Measurements from ENCODE around the gene PDE4D. TPM values are rescaled to one million over a fixed set of nuclear protein-coding genes. Genes with fewer than 3 reads are reported as not detected.
A peak's percentile ranks its signal among the peaks of the same experiment; 100 is the strongest.

The PDE4D gene
- polyA plus RNA-seq, 1 donor (not counting 4 experiments of a cell fraction or from before 2014, with no cell fraction given) = 3.6 TPM

DNA sequence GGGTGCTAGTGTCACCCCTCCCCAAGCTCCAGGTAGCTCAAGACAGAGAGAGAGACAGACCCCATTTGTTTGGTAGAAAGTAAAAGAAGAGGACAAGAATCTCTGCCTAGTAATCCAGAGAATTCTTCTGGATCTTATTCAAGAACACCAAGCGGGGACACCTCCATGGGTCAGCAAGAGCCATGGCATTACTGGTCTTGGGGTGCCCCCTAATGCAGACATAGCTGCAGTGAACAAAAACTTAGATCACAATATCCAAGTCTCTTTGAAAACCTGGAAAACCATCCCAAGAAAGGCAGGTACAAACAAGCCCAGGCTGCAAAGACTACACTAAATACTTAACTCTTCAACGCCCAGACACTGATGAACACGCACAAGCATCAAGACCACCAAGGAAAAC is 29.9 kb upstream of the PDE4D start:
- Histone ChIP-seq H3K4me1 (ENCODE audit: control insufficient read depth, extremely low read depth, insufficient read depth, low read length) (no peaks in the 10 kb centered on the region), H3K9me3 (ENCODE audit: control insufficient read depth, low read depth, low read length) (no peaks in the 10 kb centered on the region), H3K36me3 (ENCODE audit: control insufficient read depth in 2 of 2, extremely low read depth in 1 of 2, insufficient read depth in 2 of 2, low read length in 2 of 2) (no peaks in the 10 kb centered on the region), H3K27me3 (ENCODE audit: control insufficient read depth, extremely low read depth, insufficient read depth, low read length) (no peaks in the 10 kb centered on the region), H3K27ac (ENCODE audit: control insufficient read depth, insufficient read depth, low read length) (no peak overlapping the region), H4K20me1 (ENCODE audit: control insufficient read depth, extremely low read depth, insufficient read depth, low read length) (no peaks in the 10 kb centered on the region), H3K4me3 (ENCODE audit: control insufficient read depth in 2 of 3, extremely low read depth in 1 of 3, insufficient read depth in 2 of 3, low read depth in 1 of 3, low read length in 3 of 3) (no peak overlapping the region), H2AFZ (ENCODE audit: control insufficient read depth, low read length) (no peak overlapping the region), H3K79me2 (ENCODE audit: control insufficient read depth, insufficient read depth, low read length) (no peaks in the 10 kb centered on the region), H3K4me2 (ENCODE audit: control insufficient read depth, extremely low read depth, insufficient read depth, low read depth, low read length) (no peak overlapping the region), H3K9me1 (ENCODE audit: control insufficient read depth, extremely low read depth, insufficient read depth, low read length) (no peaks in the 10 kb centered on the region), H3K9ac (ENCODE audit: control insufficient read depth, extremely low read depth, insufficient read depth, low read length) (no peak overlapping the region)
- FAIRE-seq (no peak), DNase-seq (ENCODE audit: low read depth, low spot score) (no peak)
- TF ChIP-seq EZH2 (IDR thresholded peaks at IDR 0.05; ENCODE audit: low read length) = no peak
- TF ChIP-seq, protein P1, sequence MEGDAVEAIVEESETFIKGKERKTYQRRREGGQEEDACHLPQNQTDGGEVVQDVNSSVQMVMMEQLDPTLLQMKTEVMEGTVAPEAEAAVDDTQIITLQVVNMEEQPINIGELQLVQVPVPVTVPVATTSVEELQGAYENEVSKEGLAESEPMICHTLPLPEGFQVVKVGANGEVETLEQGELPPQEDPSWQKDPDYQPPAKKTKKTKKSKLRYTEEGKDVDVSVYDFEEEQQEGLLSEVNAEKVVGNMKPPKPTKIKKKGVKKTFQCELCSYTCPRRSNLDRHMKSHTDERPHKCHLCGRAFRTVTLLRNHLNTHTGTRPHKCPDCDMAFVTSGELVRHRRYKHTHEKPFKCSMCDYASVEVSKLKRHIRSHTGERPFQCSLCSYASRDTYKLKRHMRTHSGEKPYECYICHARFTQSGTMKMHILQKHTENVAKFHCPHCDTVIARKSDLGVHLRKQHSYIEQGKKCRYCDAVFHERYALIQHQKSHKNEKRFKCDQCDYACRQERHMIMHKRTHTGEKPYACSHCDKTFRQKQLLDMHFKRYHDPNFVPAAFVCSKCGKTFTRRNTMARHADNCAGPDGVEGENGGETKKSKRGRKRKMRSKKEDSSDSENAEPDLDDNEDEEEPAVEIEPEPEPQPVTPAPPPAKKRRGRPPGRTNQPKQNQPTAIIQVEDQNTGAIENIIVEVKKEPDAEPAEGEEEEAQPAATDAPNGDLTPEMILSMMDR (optimal IDR thresholded peaks at IDR 0.05 in 1 of 3, IDR thresholded peaks at IDR 0.05 in 1 of 3, conservative IDR thresholded peaks at IDR 0.05 in 1 of 3; ENCODE audit: extremely low read depth in 1 of 3, insufficient read depth in 2 of 3, low read length in 3 of 3) = peak in 1 of 3 experiments; percentile 28
- dilution Hi-C loops (cut with MboI; ENCODE audit: extremely low pct_ligation_motif_present, low sequenced_read_pairs) = no loop called here

DNA sequence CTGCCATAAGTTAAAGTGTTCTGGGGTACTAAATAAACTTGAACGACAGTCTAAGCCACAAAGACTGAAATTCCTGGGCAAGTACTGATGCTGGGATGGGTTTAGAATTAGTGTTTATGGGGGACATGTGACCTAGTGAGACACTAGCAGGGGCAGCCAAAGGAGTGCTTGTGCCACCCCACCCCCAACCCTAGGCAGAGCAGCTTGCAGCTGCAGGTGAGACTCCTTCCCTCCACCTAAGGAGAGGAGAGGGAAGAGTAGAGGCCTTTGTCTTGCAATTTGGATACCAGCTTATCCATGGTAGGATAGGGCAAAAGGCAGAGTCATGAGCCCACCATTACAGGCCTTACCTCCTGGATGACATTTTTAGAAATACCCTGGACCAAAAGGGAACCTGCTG is 28.7 kb upstream of the PDE4D start:
- H3K36me3 ChIP-seq (ENCODE audit: control insufficient read depth in 2 of 2, extremely low read depth in 1 of 2, insufficient read depth in 2 of 2, low read length in 2 of 2) = no peaks in the 10 kb centered on the region
- no peaks in the 10 kb centered on the region for H3K27me3 ChIP-seq (ENCODE audit: control insufficient read depth, extremely low read depth, insufficient read depth, low read length)
- no peaks in the 10 kb centered on the region for H3K4me1 ChIP-seq (ENCODE audit: control insufficient read depth, extremely low read depth, insufficient read depth, low read length)
- no peaks in the 10 kb centered on the region for H3K9me3 ChIP-seq (ENCODE audit: control insufficient read depth, low read depth, low read length)
- no peaks in the 10 kb centered on the region for H4K20me1 ChIP-seq (ENCODE audit: control insufficient read depth, extremely low read depth, insufficient read depth, low read length)
- no peak overlapping the region for H3K9ac ChIP-seq (ENCODE audit: control insufficient read depth, extremely low read depth, insufficient read depth, low read length)
- dilution Hi-C loops (cut with MboI; ENCODE audit: extremely low pct_ligation_motif_present, low sequenced_read_pairs) = no loop called here
- TF ChIP-seq, protein P1 (optimal IDR thresholded peaks at IDR 0.05 in 1 of 3, IDR thresholded peaks at IDR 0.05 in 1 of 3, conservative IDR thresholded peaks at IDR 0.05 in 1 of 3; ENCODE audit: extremely low read depth in 1 of 3, insufficient read depth in 2 of 3, low read length in 3 of 3) = no peak
- no peak for TF ChIP-seq EZH2 (IDR thresholded peaks at IDR 0.05; ENCODE audit: low read length)
- FAIRE-seq (no peak), DNase-seq (ENCODE audit: low read depth, low spot score) (no peak)
- H3K27ac ChIP-seq (ENCODE audit: control insufficient read depth, insufficient read depth, low read length) = no peak overlapping the region
- H3K9me1 ChIP-seq (ENCODE audit: control insufficient read depth, extremely low read depth, insufficient read depth, low read length) = no peaks in the 10 kb centered on the region
- H3K4me3 ChIP-seq (ENCODE audit: control insufficient read depth in 2 of 3, extremely low read depth in 1 of 3, insufficient read depth in 2 of 3, low read depth in 1 of 3, low read length in 3 of 3) = no peak overlapping the region
- H3K79me2 ChIP-seq (ENCODE audit: control insufficient read depth, insufficient read depth, low read length) = no peaks in the 10 kb centered on the region
- no peak overlapping the region for H2AFZ ChIP-seq (ENCODE audit: control insufficient read depth, low read length)
- H3K4me2 ChIP-seq (ENCODE audit: control insufficient read depth, extremely low read depth, insufficient read depth, low read depth, low read length) = no peak overlapping the region
